ENCODE measurements around the gene DPP6. TPM values are rescaled to one million over a fixed set of nuclear protein-coding genes. Genes with fewer than 3 reads are reported as not detected.

Gene DPP6
- total RNA-seq, 1 donor from 2014 or later: 0.39 TPM

DNA sequence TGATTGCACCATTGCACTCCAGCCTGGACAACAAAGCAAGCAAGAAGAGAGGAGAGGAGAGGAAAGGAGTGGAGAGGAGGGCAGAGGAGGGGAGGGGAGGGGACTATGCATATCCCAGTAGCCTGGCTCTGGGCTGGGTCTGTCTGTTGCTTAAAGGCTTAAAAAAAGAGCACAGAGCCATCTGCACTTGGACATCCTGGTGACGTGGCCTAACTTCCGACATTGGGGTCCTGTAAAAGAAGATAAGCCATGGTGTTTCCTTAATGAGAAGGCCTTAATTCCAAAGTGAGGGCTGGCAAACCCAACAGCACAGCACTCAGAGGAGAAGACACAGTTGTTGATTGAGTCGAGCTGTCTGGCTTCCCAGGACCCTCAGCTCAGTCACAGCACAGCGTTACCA, 598.1 kb downstream of the DPP6 start:
- Mint-ChIP-seq H3K27ac (no peak overlapping the region), H3K9me3 (peaks cover 3% of the 10 kb centered on the region), H3K4me3 (no peak overlapping the region), H3K36me3 (no peaks in the 10 kb centered on the region), H3K27me3 (ENCODE audit: insufficient read depth, low read depth) (peaks cover 6% of the 10 kb centered on the region), H3K4me1 (no peaks in the 10 kb centered on the region)
- Histone ChIP-seq H3K4me1 (no peaks in the 10 kb centered on the region), H3K27ac (no peak overlapping the region), H3K9ac (no peak overlapping the region), H2AFZ (replicated peaks) (no peak overlapping the region), H3K4me3 (no peak overlapping the region), H3K36me3 (no peaks in the 10 kb centered on the region), H3F3A (ENCODE audit: low read depth) (no peaks in the 10 kb centered on the region), H3K9me3 (ENCODE audit: low read depth) (no peaks in the 10 kb centered on the region), H3K27me3 (no peaks in the 10 kb centered on the region), H3K4me2 (no peak overlapping the region), H3K79me2 (ENCODE audit: low read depth) (no peaks in the 10 kb centered on the region), H4K20me1 (ENCODE audit: low read depth) (no peaks in the 10 kb centered on the region)
- TF ChIP-seq EZH2 (IDR thresholded peaks at IDR 0.05): no peak
- no peak for TF ChIP-seq EZH2phosphoT487 (IDR thresholded peaks at IDR 0.05)
- TF ChIP-seq, protein P1, sequence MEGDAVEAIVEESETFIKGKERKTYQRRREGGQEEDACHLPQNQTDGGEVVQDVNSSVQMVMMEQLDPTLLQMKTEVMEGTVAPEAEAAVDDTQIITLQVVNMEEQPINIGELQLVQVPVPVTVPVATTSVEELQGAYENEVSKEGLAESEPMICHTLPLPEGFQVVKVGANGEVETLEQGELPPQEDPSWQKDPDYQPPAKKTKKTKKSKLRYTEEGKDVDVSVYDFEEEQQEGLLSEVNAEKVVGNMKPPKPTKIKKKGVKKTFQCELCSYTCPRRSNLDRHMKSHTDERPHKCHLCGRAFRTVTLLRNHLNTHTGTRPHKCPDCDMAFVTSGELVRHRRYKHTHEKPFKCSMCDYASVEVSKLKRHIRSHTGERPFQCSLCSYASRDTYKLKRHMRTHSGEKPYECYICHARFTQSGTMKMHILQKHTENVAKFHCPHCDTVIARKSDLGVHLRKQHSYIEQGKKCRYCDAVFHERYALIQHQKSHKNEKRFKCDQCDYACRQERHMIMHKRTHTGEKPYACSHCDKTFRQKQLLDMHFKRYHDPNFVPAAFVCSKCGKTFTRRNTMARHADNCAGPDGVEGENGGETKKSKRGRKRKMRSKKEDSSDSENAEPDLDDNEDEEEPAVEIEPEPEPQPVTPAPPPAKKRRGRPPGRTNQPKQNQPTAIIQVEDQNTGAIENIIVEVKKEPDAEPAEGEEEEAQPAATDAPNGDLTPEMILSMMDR (IDR thresholded peaks at IDR 0.05): no peak
- DNase-seq (ENCODE audit: low spot score): no peak

GRCh38 chr7:154651501-154651900, 599.3 kb downstream of the DPP6 start:
- Histone ChIP-seq H3K9me3 (ENCODE audit: low read depth) (no peaks in the 10 kb centered on the region), H3K79me2 (ENCODE audit: low read depth) (no peaks in the 10 kb centered on the region), H3K4me3 (no peak overlapping the region), H3K4me2 (no peak overlapping the region), H3F3A (ENCODE audit: low read depth) (no peaks in the 10 kb centered on the region), H3K27ac (no peak overlapping the region), H3K36me3 (no peaks in the 10 kb centered on the region), H3K4me1 (no peaks in the 10 kb centered on the region), H4K20me1 (ENCODE audit: low read depth) (no peaks in the 10 kb centered on the region), H3K9ac (no peak overlapping the region), H2AFZ (replicated peaks) (no peak overlapping the region), H3K27me3 (no peaks in the 10 kb centered on the region)
- H3K9me3 Mint-ChIP-seq: peaks cover 3% of the 10 kb centered on the region
- no peak overlapping the region for H3K4me3 Mint-ChIP-seq
- TF ChIP-seq EZH2 (IDR thresholded peaks at IDR 0.05): no peak
- TF ChIP-seq EZH2phosphoT487 (IDR thresholded peaks at IDR 0.05): no peak
- TF ChIP-seq, protein P1 (IDR thresholded peaks at IDR 0.05): no peak
- H3K36me3 Mint-ChIP-seq: no peaks in the 10 kb centered on the region
- H3K4me1 Mint-ChIP-seq: no peaks in the 10 kb centered on the region
- no peak for DNase-seq (ENCODE audit: low spot score)
- H3K27ac Mint-ChIP-seq: no peak overlapping the region
- H3K27me3 Mint-ChIP-seq (ENCODE audit: insufficient read depth, low read depth): peaks cover 10% of the 10 kb centered on the region

DNA sequence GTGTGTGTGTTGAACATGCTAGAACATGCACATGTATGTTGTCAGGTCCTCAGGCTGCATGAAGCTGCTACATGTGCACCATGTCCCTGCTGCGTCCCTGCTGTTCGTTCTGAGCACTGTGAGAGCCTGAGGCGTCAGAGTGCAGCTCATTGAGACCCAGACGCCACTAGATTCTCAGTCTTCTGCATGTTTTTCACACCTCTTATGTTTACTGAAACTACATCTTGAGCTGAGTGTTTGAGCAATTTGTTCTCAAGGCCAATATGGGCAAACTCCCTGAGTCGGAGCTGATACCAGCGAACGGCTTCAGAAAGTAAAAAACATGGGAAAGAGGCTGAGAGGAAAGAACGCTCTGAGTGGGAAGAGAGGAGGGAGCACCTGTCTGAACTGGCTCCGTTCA, 600.4 kb downstream of the DPP6 start:
- Histone ChIP-seq H2AFZ (replicated peaks) (no peak overlapping the region), H3K27ac (no peak overlapping the region), H4K20me1 (ENCODE audit: low read depth) (no peaks in the 10 kb centered on the region), H3K79me2 (ENCODE audit: low read depth) (no peaks in the 10 kb centered on the region), H3K4me2 (no peak overlapping the region), H3K9ac (no peak overlapping the region), H3F3A (ENCODE audit: low read depth) (no peaks in the 10 kb centered on the region), H3K4me1 (no peaks in the 10 kb centered on the region), H3K9me3 (ENCODE audit: low read depth) (no peaks in the 10 kb centered on the region), H3K4me3 (no peak overlapping the region), H3K36me3 (no peaks in the 10 kb centered on the region), H3K27me3 (no peaks in the 10 kb centered on the region)
- DNase-seq (ENCODE audit: low spot score): no peak
- peaks cover 3% of the 10 kb centered on the region for H3K9me3 Mint-ChIP-seq
- H3K4me1 Mint-ChIP-seq: no peaks in the 10 kb centered on the region
- no peak for TF ChIP-seq EZH2 (IDR thresholded peaks at IDR 0.05)
- TF ChIP-seq, protein P1 (IDR thresholded peaks at IDR 0.05): no peak
- no peak for TF ChIP-seq EZH2phosphoT487 (IDR thresholded peaks at IDR 0.05)
- H3K27ac Mint-ChIP-seq: no peak overlapping the region
- peaks cover 10% of the 10 kb centered on the region for H3K27me3 Mint-ChIP-seq (ENCODE audit: insufficient read depth, low read depth)
- no peaks in the 10 kb centered on the region for H3K36me3 Mint-ChIP-seq
- H3K4me3 Mint-ChIP-seq: no peak overlapping the region

All from neural progenitor cell (in vitro differentiated cells).